ENCODE data around the gene C20orf173.
"Not testable (repeated sequence)": the region's sequence is repeated elsewhere in the genome, so short reads cannot be mapped to it uniquely, and the experiment has no call there.

C20orf173 gene, protein sequence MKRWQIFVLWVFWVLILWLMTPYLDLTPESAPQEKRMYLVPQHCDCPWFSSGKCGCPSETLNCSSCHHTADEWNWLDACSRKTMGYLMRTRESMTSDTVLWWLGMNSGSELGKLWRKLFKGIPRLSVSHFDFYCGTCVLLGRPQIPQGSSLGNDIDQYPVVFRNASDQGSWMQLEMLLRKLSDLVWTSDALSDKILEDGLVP

DNA sequence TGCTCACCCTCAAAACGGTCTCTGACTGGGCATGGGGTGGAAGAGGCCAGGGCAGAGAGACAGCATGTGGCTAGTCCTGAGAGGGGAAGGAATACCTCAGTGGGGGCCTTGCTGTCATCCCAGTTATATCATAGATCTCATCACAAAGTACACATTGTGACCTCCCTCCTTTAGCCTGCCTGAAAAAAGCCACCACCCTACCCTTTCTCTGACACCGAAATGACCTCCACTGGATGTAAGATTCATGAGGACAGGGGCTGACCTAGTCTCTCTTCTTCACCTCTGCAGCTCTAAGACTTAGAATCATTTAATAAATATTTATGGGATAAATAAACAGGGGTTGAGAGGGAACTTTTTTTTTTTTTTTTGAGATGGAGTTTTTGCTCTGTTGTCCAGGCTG is at the start of gene C20orf173:
C20orf173 (minus strand) TSS at position 101 of the 400 bp plus-strand sequence. CDS start 279 bp downstream, outside the sequence.
- no peak for DNase-seq (ENCODE audit: low read depth in 2 of 2)

DNA sequence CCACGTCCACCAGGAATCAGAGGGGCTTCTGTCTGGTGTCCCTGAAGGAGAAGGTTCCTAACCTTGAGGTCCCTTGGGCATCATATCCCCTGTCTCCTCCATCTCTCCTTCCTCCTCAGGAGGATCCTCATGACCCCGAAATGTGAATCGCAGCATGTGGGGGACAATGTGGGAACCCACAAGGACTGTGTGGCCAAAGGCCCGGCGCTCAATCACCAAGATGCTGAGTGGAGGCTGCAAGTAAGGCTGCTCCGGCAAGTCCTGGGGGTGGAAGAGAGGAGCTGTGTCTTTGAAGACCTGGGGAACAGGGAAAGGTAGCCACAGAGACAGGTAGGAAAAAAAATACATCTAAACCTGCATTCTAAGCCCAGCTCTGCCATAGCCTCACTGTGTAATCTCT is 49.7 kb upstream of the C20orf173 start:
- no peak for DNase-seq (ENCODE audit: low read depth in 2 of 2)

DNA sequence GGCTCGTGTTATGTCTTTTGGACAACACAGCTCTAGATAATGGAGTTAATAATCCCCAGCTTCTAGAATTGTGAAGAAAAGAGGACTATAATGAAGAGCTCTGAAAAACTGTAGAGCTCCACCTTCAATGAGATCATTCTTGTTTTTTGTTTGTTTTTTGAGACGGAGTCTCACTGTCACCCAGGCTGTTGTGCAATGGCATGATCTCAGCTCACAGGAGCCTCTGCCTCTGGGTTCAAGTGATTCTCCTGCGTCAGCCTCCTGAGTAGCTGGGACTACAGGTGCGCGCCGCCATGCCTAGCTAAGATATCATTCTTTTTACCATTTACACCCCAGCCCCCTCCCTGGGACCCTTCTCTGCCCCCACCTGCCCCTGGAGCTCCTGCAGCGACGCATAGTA is 49.0 kb upstream of the C20orf173 start:
- DNase-seq (ENCODE audit: low read depth in 2 of 2): no peak

DNA sequence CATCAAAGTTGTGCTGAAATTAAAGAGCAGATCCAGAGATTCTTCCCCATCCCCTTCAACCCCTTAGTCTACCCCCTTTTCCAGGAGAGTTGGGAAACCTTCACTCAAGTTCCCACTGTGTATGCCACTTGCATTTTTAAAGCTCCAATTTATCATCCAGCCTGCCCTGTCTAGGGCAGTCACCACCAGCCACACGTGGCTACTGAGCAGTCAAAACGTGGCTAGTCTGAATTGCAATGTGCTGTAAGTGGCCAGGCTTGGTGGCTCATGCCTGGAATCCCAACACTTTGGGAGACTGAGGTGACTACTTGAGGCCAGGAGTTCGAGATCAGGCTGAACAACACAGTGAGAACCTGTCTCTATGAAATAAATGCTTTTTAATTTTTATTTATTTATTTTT is 47.4 kb upstream of the C20orf173 start:
- no peak for DNase-seq (ENCODE audit: low read depth in 2 of 2)

DNA sequence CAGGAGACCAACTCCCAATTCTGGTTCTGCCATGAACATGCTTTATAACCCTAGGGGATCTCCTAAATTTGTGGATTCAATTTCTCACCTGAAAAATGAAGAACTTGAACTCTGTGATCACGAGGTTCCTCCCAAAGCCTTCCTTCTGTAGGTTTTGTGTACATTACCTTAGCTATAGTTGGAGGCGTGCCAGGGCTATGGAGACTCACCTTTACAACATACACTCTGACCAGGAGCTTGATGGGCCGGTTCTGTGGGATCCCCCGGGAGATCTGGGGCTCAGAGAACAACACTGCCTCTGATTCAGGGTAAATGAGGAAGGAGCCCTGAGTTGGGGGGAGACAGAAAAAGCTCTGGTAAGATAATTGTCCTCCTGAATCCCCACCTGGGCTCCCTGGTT is 46.5 kb upstream of the C20orf173 start:
- no peak for DNase-seq (ENCODE audit: low read depth in 2 of 2)

DNA sequence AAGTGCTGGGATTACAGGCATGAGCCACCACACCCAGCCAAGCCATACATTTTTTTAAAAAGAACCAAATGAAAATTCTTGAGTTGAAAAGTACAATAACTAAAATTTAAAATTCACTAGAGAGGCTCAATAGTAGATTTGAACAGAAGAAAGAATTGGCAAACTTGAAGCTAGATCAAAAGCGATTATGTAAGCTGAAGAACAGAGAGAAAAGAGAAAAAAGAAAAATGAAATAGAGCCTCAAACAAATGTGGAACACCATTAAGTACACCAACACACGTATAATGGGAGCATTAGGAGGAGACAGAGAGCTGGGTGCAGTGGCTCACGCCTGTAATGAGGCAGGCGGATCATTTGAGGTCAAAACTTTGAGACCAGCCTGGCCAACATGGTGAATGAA is 43.4 kb upstream of the C20orf173 start:
- DNase-seq (ENCODE audit: low read depth in 2 of 2): no peak

DNA sequence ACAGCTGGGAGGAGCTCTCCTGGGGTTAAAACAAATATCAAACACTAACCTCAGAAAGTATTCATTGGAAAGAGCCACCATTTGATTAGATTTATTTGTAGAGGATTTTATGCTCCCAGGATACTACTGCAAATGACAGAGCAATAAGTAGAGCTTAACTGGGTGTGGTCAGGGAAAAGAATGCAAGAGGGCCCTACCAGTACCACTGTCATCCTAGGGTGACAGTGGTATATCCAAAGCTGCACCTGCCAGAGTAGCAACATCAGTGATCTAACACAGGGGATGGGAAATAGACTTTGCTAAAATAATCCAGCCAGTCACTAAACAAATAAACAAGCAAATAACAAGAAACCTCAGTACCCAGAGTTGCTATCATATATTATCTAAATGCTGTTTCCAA is 42.1 kb upstream of the C20orf173 start:
- DNase-seq (ENCODE audit: low read depth in 2 of 2): no peak

DNA sequence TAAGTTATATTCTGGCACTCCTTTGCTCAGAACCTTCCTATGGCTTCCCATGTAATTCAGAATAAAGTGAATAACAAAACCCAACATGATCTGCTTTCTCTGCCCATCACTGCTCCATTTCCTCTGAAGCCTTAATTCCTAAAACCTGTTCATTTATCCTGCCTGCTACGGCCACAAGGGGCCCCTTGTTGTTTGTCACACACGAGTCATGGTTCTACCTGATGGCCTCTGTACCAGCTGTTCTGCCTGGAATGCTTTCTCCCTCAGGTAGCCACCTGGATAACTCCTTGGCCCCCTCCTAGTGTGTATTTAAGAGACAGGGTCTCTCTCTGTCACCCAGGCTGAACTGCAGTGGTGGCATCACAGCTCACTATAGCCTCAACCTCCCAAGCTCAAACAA is 39.2 kb upstream of the C20orf173 start:
- DNase-seq (ENCODE audit: low read depth in 2 of 2): no peak

DNA sequence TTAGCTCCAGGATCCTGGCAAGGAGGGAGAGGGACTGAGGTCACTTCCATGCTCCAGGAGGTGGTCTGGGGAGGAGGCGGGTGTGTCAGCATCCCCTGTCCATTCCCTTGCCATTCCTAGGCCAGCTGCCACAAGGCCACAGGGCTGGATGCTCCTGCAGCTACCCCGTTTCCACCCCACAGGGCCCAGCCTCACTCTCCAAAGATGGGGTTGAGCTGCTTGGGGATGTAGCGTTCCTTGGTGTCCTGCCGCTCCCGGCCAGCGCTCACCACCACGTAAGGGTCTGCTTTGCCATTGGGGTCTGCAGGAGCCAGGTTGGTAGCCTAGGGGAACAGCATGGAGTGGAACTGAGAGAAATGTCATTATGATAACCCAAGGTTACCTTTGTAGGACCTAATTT is 35.5 kb upstream of the C20orf173 start:
- DNase-seq (ENCODE audit: low read depth in 2 of 2): no peak

DNA sequence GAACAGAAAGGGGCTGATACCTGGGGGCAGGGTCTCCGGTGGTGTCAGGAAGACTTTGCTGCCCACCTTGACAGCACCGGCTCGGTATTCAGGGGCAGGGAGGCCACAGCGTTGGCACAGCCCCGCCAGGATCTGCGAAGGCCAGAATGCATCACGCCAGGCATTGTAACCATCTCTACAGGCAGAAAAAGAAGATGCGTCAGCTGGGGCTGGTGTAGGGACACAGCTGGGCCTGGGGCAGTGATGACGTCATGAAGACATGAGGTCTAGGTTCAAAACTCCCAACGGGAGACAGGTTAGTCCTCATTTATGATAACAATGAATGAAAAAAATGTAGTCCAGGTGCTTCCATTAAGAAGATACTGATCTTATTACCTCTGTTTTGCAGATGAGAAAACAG is 34.4 kb upstream of the C20orf173 start:
- DNase-seq (ENCODE audit: low read depth in 2 of 2): no peak

DNA sequence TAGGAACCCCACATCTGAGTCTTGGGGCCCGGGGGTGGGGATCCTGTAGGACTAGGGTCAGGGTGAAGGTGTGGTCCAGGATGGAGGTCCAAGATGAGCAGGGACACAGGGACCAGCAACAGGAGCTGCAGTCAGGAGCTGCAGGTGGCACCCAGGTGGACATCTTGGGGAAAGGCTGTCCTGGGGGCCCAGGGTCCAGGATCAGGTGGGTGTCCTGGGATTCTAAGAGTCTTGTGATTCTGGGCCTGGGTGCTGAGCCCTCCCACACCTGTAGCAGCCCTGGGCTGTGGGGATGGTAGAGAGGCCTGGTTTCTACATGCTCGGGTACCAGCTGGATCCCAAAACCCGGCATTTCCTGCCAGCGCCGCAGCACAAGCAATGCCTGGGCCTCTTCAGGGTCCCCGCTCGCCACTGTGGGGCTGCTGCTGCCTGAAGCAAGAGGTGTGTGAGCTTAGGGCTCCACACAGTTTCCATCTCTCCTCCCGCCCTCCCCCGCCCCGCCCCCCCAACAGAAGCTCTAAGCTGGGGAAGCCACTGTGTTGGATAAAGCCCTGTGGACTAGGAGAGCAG is 33.2 kb upstream of the C20orf173 start:
- no peak for DNase-seq (ENCODE audit: low read depth in 2 of 2)

DNA sequence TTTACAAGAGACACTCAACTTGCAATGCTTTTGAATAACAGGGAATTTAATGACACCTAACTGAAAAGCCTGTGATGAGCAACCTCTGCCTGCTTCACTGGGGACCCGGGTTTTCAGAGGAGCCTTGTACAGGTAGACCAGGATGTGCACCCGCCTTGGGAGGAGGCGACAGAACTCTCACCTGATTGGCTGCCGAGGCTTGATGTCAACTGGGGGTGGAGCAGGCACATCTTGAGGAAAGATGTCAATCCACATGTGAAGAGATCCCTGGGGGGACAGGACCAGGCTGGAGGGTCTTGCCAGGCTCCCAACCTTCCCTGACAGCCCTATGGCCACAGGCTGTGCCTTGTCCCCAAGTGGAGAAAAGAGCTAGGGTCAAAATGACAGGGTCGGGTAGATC is 32.2 kb upstream of the C20orf173 start:
- no peak for DNase-seq (ENCODE audit: low read depth in 2 of 2)

DNA sequence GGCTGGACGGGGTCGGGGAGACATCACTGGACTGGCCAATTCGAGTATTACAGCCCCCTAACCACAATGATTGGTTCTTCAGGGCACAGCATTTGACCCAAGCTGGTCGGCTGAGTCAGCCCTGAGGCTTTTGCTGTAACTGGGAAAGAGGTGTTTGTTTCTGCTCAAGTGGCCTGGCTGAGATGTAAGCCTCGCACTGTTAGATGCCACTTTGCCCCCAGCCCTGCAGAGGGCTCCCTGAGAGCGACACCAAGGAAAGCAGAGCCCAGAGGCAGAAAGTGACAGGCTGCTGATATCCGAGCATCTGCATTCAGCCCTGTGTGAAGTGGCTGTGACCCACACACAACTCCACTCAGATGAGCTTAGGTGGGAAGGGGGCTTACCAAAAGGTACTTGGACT is 31.8 kb upstream of the C20orf173 start:
- no peak for DNase-seq (ENCODE audit: low read depth in 2 of 2)

DNA sequence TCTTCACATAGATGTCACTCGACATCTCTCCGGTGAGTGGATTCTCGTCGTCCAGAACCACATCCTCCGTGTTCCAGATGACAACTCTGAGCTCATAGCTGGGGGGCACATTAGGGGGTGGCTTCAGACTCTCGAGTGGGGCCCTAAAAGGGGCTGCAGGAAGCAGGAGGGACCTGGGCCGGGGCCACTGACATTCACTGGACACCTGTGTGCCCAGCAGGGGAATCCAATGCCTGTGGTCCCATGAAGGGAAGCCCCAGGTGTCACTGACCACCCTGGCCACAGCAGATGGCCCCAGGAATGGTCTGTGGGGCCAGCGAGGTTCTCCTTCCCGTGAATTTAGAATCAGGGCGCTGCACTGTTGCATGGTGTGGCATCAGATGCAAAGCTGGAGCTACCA is 31.1 kb upstream of the C20orf173 start:
- DNase-seq (ENCODE audit: low read depth in 2 of 2): no peak

DNA sequence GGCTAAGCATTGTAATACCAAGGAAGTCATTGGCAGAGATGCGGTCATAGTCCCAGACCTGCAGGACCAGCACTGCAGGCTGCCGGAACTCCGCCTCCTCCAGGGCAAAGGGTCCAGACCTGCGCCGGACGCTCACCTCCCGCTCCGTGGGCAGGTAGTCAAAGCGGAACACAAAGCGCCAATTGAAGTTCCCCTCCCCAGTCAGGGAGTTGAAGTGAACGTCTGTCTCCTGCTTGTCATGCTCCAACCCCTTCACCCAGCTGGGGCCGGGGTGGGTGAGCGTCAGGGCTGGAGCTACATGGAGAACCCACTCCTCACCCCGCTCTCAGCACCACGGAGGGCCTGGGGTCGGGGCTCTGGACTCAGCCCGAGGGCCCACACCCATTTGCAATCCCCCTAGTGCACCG is 30.7 kb upstream of the C20orf173 start:
- no peak for DNase-seq (ENCODE audit: low read depth in 2 of 2)

DNA sequence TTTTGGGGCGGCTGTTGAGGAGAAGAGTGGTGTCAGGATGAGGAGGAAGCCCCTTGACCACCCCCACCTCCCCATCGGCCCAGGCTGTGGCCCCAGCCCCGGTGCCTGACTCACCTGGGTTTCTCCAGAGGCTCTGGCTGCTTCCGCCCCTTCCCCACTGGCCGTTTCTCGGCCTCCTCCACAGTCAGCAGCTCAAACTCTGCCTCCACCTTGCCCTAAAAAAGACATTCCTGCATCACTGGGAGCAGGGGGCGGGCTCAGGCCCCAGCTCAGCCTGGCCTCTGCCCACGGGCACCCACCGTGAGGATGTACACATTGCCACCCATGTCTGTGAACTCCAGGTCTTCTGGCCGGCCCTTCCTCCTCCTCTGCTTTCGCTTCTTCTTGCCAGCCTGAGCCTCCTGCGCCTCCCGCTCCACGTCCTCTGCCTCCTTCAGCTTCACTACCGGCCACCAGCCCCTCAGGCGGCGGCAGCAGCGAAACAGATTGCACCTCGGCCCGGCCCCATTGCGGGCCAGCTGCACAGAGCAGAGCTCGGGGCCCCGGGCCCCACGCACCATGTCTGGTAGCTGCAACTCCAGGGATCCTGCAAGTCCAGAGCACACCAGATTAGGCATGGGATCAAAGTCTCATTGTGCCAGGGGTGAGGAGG is 29.7 kb upstream of the C20orf173 start:
- DNase-seq (ENCODE audit: low read depth in 2 of 2): no peak

DNA sequence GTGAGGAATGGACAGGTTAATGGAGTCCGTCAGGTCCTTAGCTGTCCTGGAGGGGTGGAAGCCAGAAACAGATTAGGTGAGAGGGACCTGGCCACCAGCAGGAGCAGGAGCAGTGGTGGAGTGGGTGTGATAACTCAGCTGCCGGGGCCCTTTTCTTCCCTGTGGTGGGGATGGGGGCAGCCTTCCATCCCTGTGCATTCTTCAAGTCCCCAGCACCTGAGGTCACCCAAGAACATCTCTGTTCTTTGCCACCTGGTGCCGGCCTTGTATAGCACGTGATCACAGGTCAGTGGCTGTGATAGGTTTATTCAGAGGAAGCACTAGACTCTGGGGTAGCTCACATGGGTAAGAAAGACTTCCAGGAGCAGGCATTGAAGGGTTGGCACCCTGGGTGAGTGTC is 29.0 kb upstream of the C20orf173 start:
- no peak for DNase-seq (ENCODE audit: low read depth in 2 of 2)

DNA sequence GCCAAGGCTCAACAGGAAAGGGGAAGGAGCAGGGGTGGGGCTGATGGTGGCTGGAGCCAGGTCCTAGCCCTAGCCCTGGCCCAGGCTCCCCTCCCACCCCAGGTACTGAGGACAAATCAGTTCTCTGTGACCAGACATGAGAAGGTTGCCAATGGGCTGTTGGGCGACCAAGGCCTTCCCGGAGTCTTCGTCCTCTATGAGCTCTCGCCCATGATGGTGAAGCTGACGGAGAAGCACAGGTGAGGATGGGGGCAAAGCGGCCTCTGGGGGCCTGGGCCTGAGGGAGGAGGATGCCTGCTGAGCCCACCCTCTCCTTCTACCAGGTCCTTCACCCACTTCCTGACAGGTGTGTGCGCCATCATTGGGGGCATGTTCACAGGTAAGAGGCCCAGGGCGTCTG is 27.4 kb upstream of the C20orf173 start:
- no peak for DNase-seq (ENCODE audit: low read depth in 2 of 2)

DNA sequence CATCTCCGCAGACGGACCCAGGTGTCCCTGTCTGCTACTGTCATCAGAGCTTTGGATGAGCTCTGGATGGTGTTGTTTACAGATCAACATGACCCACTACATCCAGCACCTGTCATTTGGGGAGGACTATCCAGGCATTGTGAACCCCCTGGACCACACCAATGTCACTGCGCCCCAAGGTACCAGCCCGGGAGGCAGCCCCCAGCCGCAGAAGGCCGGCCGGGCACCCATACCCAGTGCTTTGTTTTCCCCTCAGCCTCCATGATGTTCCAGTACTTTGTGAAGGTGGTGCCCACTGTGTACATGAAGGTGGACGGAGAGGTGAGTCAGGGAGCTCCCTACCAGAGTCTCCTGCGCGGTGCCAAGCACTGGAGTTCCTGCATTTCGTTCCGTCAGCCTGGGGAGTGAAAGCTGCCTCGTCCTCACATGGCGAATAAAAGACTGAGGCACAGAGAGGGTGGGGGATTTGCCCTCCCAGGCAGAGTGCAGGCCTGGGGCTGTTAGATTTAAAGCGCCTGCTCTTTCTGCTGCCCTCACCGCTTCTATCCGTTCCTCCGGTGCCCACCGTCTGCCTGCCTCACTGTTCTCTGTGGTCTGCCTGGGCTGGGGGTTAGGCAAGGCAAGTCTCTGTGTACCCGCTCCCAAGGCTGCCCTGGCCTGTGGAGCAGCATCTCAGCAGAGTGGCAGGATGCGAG is 26.6 kb upstream of the C20orf173 start:
- no peak for DNase-seq (ENCODE audit: low read depth in 2 of 2)

DNA sequence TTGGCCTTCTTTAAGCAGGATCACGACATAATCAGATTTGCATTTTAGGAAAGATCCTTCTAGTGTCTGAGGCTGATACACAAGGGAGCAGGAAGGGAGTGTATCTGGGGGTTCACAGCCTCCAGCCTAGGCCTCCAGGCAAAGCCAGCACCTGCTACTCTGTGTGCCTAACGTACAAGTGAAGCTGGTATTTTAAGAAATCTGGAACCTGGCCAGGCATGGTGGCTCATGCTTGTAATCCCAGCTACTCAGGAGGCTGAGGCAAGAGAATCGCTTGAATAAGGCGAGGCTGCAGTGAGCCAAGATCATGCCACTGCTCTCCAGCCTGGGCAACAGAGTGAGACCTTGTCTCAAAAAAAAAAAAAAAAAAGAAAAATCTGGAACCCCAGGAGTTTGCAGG is 26.0 kb upstream of the C20orf173 start:
- not testable (repeated sequence) for DNase-seq (ENCODE audit: low read depth in 2 of 2)

DNA sequence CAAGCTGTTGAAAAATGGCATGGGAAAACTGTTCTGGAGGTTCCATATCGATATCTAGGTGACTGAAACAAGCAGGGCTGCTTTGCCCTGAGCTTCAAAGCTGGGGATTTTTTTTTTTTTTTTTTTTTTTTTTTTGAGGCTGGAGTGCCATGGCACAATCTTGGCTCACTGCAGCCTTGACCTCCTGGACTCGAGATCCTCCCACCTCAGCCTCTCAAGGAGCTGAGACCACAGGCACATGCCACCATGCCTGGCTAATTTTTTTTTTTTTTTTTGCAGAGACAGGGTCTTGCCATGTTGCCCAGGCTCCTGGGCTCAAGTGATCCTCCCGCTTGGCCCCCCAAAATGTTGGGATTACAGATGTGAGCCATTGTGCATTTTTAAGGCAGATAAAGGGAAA is 23.5 kb upstream of the C20orf173 start:
- no peak for DNase-seq (ENCODE audit: low read depth in 2 of 2)

DNA sequence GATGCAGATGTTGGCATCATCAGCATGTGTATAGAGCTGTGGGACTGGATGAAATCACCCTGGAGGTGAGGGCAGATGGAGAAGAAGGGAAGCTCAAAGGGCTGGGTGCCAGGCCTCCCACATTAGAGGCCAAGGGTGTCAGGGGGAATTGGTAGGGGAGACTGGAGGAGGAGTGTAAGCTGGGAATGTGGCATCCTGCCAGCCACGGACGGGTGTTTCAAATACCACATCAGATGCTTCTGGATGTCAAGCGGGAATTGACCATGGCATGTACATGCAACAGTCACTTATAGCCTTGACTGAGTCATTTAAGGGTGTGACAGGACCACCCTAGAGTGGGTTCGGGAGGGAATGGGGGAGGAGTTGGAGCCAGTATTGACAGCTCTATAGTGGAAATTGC is 22.1 kb upstream of the C20orf173 start:
- DNase-seq (ENCODE audit: low read depth in 2 of 2): no peak

DNA sequence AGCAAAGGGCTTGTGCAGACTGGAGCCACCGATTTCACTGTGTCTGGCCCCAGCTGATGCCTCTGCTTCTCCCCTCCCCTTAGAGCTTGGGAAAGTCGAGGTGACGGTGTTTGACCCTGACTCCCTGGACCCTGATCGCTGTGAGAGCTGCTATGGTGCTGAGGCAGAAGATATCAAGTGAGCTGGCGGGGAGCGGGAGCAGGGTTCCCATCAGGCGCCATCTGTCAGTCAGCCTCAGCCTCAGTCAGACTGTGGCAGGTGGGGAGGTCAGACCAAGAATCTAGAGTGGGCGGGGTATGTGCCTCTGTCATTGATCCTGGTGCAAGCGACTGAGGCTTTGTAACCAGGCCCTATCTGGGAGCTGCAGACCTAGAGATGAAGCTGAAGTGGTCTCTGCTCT is 17.9 kb upstream of the C20orf173 start:
- no peak for DNase-seq (ENCODE audit: low read depth in 2 of 2)
